Mammary epithelial cell (primary cell): ENCODE data around the gene SDK1.

Experiments
- EZH2 ChIP-seq: IDR thresholded peaks from 2 replicates; pipeline ENCODE4 v1.6.1; 2012; ENCODE audit warnings: low read length, inconsistent platforms, borderline replicate concordance
- TF ChIP-seq, protein P1 (sequence below), 2 donors: IDR thresholded peaks in 1 of 2; conservative IDR thresholded peaks in 1 of 2; 2 replicates each; pipeline ENCODE4 v1.5.1; 2011 to 2012; ENCODE audit warnings: inconsistent platforms in 2 of 2, low read length in 2 of 2, mild to moderate bottlenecking in 2 of 2, control low read depth in 1 of 2, low read depth in 1 of 2; ENCODE audit not compliant: insufficient read depth in 1 of 2; ENCODE audit errors: extremely low read depth in 1 of 2

DNA sequence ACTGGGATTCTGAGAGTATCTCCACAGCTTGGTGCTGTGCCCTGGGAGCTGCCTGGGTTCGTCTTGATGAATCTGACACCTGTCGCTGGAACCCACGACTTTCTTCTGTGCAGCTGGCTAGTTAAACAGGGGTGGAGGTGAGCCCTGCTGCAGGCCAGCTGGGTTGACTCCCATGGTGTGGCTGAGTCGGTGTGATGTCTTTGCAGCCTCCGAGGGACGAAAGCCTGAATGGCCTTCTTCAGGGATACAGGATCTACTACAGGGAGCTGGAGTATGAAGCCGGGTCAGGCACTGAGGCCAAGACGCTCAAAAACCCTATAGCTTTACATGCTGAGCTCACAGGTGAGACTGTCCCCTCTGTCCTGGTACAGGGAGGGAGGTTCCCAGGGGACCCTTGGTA is 873.0 kb downstream of the SDK1 start:
- TF ChIP-seq, protein P1, sequence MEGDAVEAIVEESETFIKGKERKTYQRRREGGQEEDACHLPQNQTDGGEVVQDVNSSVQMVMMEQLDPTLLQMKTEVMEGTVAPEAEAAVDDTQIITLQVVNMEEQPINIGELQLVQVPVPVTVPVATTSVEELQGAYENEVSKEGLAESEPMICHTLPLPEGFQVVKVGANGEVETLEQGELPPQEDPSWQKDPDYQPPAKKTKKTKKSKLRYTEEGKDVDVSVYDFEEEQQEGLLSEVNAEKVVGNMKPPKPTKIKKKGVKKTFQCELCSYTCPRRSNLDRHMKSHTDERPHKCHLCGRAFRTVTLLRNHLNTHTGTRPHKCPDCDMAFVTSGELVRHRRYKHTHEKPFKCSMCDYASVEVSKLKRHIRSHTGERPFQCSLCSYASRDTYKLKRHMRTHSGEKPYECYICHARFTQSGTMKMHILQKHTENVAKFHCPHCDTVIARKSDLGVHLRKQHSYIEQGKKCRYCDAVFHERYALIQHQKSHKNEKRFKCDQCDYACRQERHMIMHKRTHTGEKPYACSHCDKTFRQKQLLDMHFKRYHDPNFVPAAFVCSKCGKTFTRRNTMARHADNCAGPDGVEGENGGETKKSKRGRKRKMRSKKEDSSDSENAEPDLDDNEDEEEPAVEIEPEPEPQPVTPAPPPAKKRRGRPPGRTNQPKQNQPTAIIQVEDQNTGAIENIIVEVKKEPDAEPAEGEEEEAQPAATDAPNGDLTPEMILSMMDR (conservative IDR thresholded peaks at IDR 0.05 in 1 of 2, IDR thresholded peaks at IDR 0.05 in 1 of 2; ENCODE audit: extremely low read depth in 1 of 2, insufficient read depth in 1 of 2, low read depth in 1 of 2, low read length in 2 of 2): no peak
- TF ChIP-seq EZH2: no peak
